Epidermal melanocyte (primary cell): ENCODE data around the gene NR1D2.

Experiments used
- DNase-seq: peaks from one replicate; pipeline ENCODE4 v3.0.0; 2011; ENCODE audit warnings: low spot score; ENCODE audit not compliant: insufficient read length

The NR1D2 gene

GRCh38 chr3:23931597-23931996 lies 13.5 kb upstream of the NR1D2 start:
- no peak for DNase-seq

GRCh38 chr3:23932571-23932970 lies 12.5 kb upstream of the NR1D2 start:
- DNase-seq: no peak

- no peak for DNase-seq
These were observed 10.8 kb upstream of the NR1D2 start for GRCh38 chr3:23934253-23934652.

GRCh38 chr3:23937296-23937695 lies 7.8 kb upstream of the NR1D2 start:
- no peak for DNase-seq

- DNase-seq: no peak
These were observed 6.4 kb upstream of the NR1D2 start for GRCh38 chr3:23938688-23939087.

- no peak for DNase-seq
These were observed 4.3 kb upstream of the NR1D2 start for GRCh38 chr3:23940775-23941174.

- no peak for DNase-seq
These were observed 3.6 kb upstream of the NR1D2 start for GRCh38 chr3:23941440-23941839.

GRCh38 chr3:23942546-23942945 lies 2.5 kb upstream of the NR1D2 start:
- no peak for DNase-seq

- no peak for DNase-seq
These were observed 891 bp upstream of the NR1D2 start for GRCh38 chr3:23944007-23944783.

GRCh38 chr3:23945663-23945912 lies 502 bp downstream of the NR1D2 start:
- no peak for DNase-seq

- peak; percentile 78 for DNase-seq
These were observed 1.0 kb downstream of the NR1D2 start for GRCh38 chr3:23945913-23946687.

- no peak for DNase-seq
These were observed 3.7 kb downstream of the NR1D2 start for GRCh38 chr3:23948761-23949160.

GRCh38 chr3:23949784-23950183 lies 4.7 kb downstream of the NR1D2 start:
- DNase-seq: no peak

- DNase-seq: no peak
These were observed 5.2 kb downstream of the NR1D2 start for GRCh38 chr3:23950293-23950692.

GRCh38 chr3:23952646-23953045 lies 7.6 kb downstream of the NR1D2 start:
- DNase-seq: no peak

GRCh38 chr3:23953523-23953922 lies 8.4 kb downstream of the NR1D2 start:
- DNase-seq: no peak

- DNase-seq: no peak
These were observed 9.1 kb downstream of the NR1D2 start for GRCh38 chr3:23954144-23954543.

- DNase-seq: no peak
These were observed 11.6 kb downstream of the NR1D2 start for GRCh38 chr3:23956701-23957100.

GRCh38 chr3:23959135-23959900 lies 14.2 kb downstream of the NR1D2 start:
- DNase-seq: peak; percentile 16

- DNase-seq: no peak
These were observed 15.6 kb downstream of the NR1D2 start for GRCh38 chr3:23960649-23961048.

- no peak for DNase-seq
These were observed 16.0 kb downstream of the NR1D2 start for GRCh38 chr3:23961066-23961465.

GRCh38 chr3:23961913-23962312 lies 16.8 kb downstream of the NR1D2 start:
- no peak for DNase-seq
